H1 (cell line): ENCODE measurements around the gene AKAP9. TPM values are rescaled to one million over a fixed set of nuclear protein-coding genes. Genes with fewer than 3 reads are reported as not detected.

Experiments used
- CTCF ChIA-PET: fragments of 300-600 bp; sonication (Branson Sonifier 250); formaldehyde crosslinking; loops from one replicate; lab custom pipeline; 2021; ENCODE audit not compliant: partially characterized antibody; lab: Charles Lee
- POLR2A ChIA-PET: fragments of 300-600 bp; sonication (Branson Sonifier 250); formaldehyde crosslinking; loops from one replicate; lab custom pipeline; 2021; ENCODE audit warnings: inconsistent platforms; ENCODE audit not compliant: partially characterized antibody; lab: Charles Lee
- DNase-seq, 2 experiments: peaks; one replicate each; pipeline versions ENCODE4 v3.0.0 to v3.0.0-alpha.2; 2010 to 2022; ENCODE audit warnings: low spot score in 2 of 2, low read depth in 1 of 2, mixed read lengths in 1 of 2
- FAIRE-seq: peaks from 2 replicates; lab custom pipeline; 2011; peaks lifted over from hg19 to GRCh38; lab: Jason Lieb, UNC
- H2AFZ ChIP-seq: 2 replicates; pipeline ENCODE4 v1.8.1; 2012; ENCODE audit warnings: low read length, inconsistent platforms
- H2AK5ac ChIP-seq: 2 replicates; pipeline ENCODE4 v1.6.1; 2013; ENCODE audit warnings: low read depth, low read length
- H2BK120ac ChIP-seq: replicated peaks from 2 replicates; pipeline ENCODE3; 2013; ENCODE audit warnings: low read depth, low read length, inconsistent platforms
- H2BK12ac ChIP-seq: 2 replicates; pipeline ENCODE4 v1.6.1; 2013; ENCODE audit warnings: low read depth, low read length
- H2BK15ac ChIP-seq: 2 replicates; pipeline ENCODE4 v1.6.1; 2013; ENCODE audit warnings: low read length
- H2BK20ac ChIP-seq: 2 replicates; pipeline ENCODE4 v1.6.1; 2013; ENCODE audit warnings: low read length
- H2BK5ac ChIP-seq: 2 replicates; pipeline ENCODE4 v1.6.1; 2013; ENCODE audit warnings: low read depth, low read length
- H3K14ac ChIP-seq: 2 replicates; pipeline ENCODE4 v1.6.1; 2013; ENCODE audit warnings: inconsistent platforms; ENCODE audit not compliant: insufficient read length
- H3K18ac ChIP-seq: 2 replicates; pipeline ENCODE4 v1.6.1; 2013; ENCODE audit warnings: low read length; ENCODE audit errors: extremely low read depth
- H3K23ac ChIP-seq: 2 replicates; pipeline ENCODE4 v1.6.1; 2013; ENCODE audit warnings: inconsistent platforms; ENCODE audit not compliant: insufficient read length
- H3K23me2 ChIP-seq: 2 replicates; pipeline ENCODE4 v1.6.1; 2013; ENCODE audit warnings: low read depth, low read length
- H3K27ac ChIP-seq: 2 replicates; pipeline ENCODE4 v1.6.1; 2011; ENCODE audit warnings: low read depth, low read length, inconsistent platforms
- H3K27me3 ChIP-seq, 4 experiments: replicated peaks in 1 of 4; 1 replicate in 1 of 4; 2 replicates in 3 of 4; pipeline versions ENCODE4 v1.6.1 to v1.8.1; 2011 to 2013; ENCODE audit warnings: low read length in 3 of 4, mild to moderate bottlenecking in 3 of 4, inconsistent platforms in 2 of 4, mixed read lengths in 2 of 4, moderate library complexity in 1 of 4; ENCODE audit not compliant: control insufficient read depth in 3 of 4, insufficient read depth in 3 of 4; ENCODE audit errors: extremely low read depth in 1 of 4
- H3K36me3 ChIP-seq, 4 experiments: 2 replicates each; pipeline versions ENCODE4 v1.6.1 to v1.8.1; 2011 to 2013; ENCODE audit warnings: mild to moderate bottlenecking in 4 of 4, low read length in 3 of 4, moderate library complexity in 2 of 4, control low read depth in 1 of 4, inconsistent platforms in 1 of 4; ENCODE audit not compliant: insufficient read depth in 4 of 4, control insufficient read depth in 2 of 4
- H3K4ac ChIP-seq: replicated peaks from 2 replicates; pipeline ENCODE3; 2013; ENCODE audit warnings: low read length, low read depth, mixed read lengths, inconsistent platforms; ENCODE audit not compliant: insufficient read length
- H3K4me1 ChIP-seq, 4 experiments: replicated peaks in 1 of 4; 1 replicate in 1 of 4; 2 replicates in 3 of 4; pipeline versions ENCODE4 v1.6.1 to v1.8.1; 2011 to 2013; ENCODE audit warnings: low read length in 3 of 4, inconsistent platforms in 2 of 4, mixed read lengths in 1 of 4; ENCODE audit not compliant: insufficient read depth in 4 of 4, control insufficient read depth in 3 of 4
- H3K4me2 ChIP-seq, 2 experiments: 2 replicates each; pipeline versions ENCODE4 v1.6.1 to v1.8.1; 2011 to 2013; ENCODE audit warnings: low read depth in 2 of 2, low read length in 2 of 2, control low read depth in 1 of 2, inconsistent platforms in 1 of 2, mild to moderate bottlenecking in 1 of 2; ENCODE audit not compliant: insufficient read depth in 1 of 2
- H3K4me3 ChIP-seq, 4 experiments: fragments of 200-600, 300-600 bp in 1 of 4; sonication (generic), shearing (Covaris generic), sonication (Bioruptor Twin) in 1 of 4; 2 replicates each; pipeline versions ENCODE4 v1.5.1 to v1.8.1; 2011 to 2016; ENCODE audit warnings: low read length in 4 of 4, low read depth in 3 of 4, control low read depth in 2 of 4, inconsistent platforms in 2 of 4, mild to moderate bottlenecking in 2 of 4, mixed read lengths in 1 of 4, moderate library complexity in 1 of 4; ENCODE audit not compliant: insufficient read depth in 2 of 4; ENCODE audit errors: extremely low read depth in 1 of 4
- H3K56ac ChIP-seq: replicated peaks from 2 replicates; pipeline ENCODE3; 2013; ENCODE audit warnings: low read depth, mild to moderate bottlenecking, mixed read lengths, low read length, inconsistent platforms; ENCODE audit not compliant: insufficient read length
- H3K79me1 ChIP-seq: 2 replicates; pipeline ENCODE4 v1.6.1; 2013; ENCODE audit warnings: low read depth, low read length, control low read depth
- H3K79me2 ChIP-seq, 2 experiments: 2 replicates each; pipeline versions ENCODE4 v1.6.1 to v1.8.1; 2012 to 2013; ENCODE audit warnings: low read length in 2 of 2, mild to moderate bottlenecking in 2 of 2, inconsistent platforms in 1 of 2; ENCODE audit not compliant: insufficient read depth in 2 of 2, control insufficient read depth in 1 of 2
- H3K9ac ChIP-seq, 4 experiments: replicated peaks in 1 of 4; 1 replicate in 1 of 4; 2 replicates in 3 of 4; pipeline versions ENCODE4 v1.6.1 to v1.8.1; 2011 to 2013; ENCODE audit warnings: low read depth in 3 of 4, low read length in 3 of 4, control low read depth in 2 of 4, mild to moderate bottlenecking in 2 of 4, moderate library complexity in 2 of 4, inconsistent platforms in 1 of 4; ENCODE audit errors: extremely low read depth in 1 of 4
- H3K9me3 ChIP-seq, 2 experiments: 2 replicates each; pipeline versions ENCODE4 v1.6.1 to v1.8.1; 2012 to 2013; ENCODE audit warnings: mild to moderate bottlenecking in 2 of 2, moderate library complexity in 2 of 2, control low read depth in 1 of 2, inconsistent platforms in 1 of 2, low read depth in 1 of 2, low read length in 1 of 2, mixed read lengths in 1 of 2; ENCODE audit not compliant: insufficient read depth in 2 of 2
- H4K20me1 ChIP-seq, 2 experiments: replicated peaks in 1 of 2; 2 replicates each; pipeline versions ENCODE3 to v1.8.1; 2011 to 2013; ENCODE audit warnings: inconsistent platforms in 2 of 2, low read length in 2 of 2, mild to moderate bottlenecking in 1 of 2; ENCODE audit not compliant: insufficient read depth in 2 of 2, control insufficient read depth in 1 of 2
- H4K5ac ChIP-seq: 2 replicates; pipeline ENCODE4 v1.6.1; 2013; ENCODE audit warnings: low read length, low read depth, mixed read lengths, inconsistent platforms; ENCODE audit not compliant: insufficient read length
- H4K8ac ChIP-seq: 2 replicates; pipeline ENCODE4 v1.8.0; 2013; ENCODE audit warnings: mild to moderate bottlenecking, moderate library complexity, low read length, inconsistent platforms; ENCODE audit not compliant: insufficient read depth; ENCODE audit errors: extremely low read depth
- H4K91ac ChIP-seq: replicated peaks from 2 replicates; pipeline ENCODE3; 2013; ENCODE audit warnings: low read length, mixed read lengths, inconsistent platforms; ENCODE audit not compliant: insufficient read length
- ASH2L ChIP-seq: fragments of 200-600, 300-600 bp; sonication (generic); IDR thresholded peaks from one replicate; pipeline ENCODE4 v1.7.1; 2017; ENCODE audit warnings: low read length
- ATF3 ChIP-seq: IDR thresholded peaks from 2 replicates; pipeline ENCODE4 v1.6.1; 2011; ENCODE audit warnings: low read depth, mild to moderate bottlenecking, low read length; ENCODE audit not compliant: insufficient read depth
- BCL11A ChIP-seq, 2 experiments: IDR thresholded peaks; one replicate each; pipeline ENCODE4 v1.6.1; 2011; ENCODE audit warnings: low read depth in 2 of 2, low read length in 2 of 2, mild to moderate bottlenecking in 2 of 2
- CREB1 ChIP-seq: IDR thresholded peaks from 2 replicates; pipeline ENCODE4 v1.6.1; 2012; ENCODE audit warnings: inconsistent platforms
- HDAC2 ChIP-seq, 2 experiments: fragments of 300-600 bp in 1 of 2; sonication (generic) in 1 of 2; IDR thresholded peaks; 2 replicates each; pipeline ENCODE4 v1.6.1; 2011 to 2012; ENCODE audit warnings: low read depth in 2 of 2, low read length in 2 of 2, mild to moderate bottlenecking in 2 of 2, moderate library complexity in 2 of 2, borderline replicate concordance in 1 of 2, inconsistent platforms in 1 of 2
- HDAC6 ChIP-seq: IDR thresholded peaks from one replicate; pipeline ENCODE4 v1.7.1; 2012; ENCODE audit warnings: low read depth, mild to moderate bottlenecking, inconsistent platforms, low read length, moderate library complexity
- KDM5A ChIP-seq: fragments of 200-600 bp; IDR thresholded peaks from 2 replicates; pipeline ENCODE4 v1.7.1; 2012; ENCODE audit warnings: mild to moderate bottlenecking, low read length, inconsistent platforms, mixed read lengths
- NRF1 ChIP-seq: IDR thresholded peaks from 2 replicates; pipeline ENCODE4 v1.6.1; 2011; ENCODE audit warnings: mild to moderate bottlenecking, low read depth, low read length, improper control_type of control experiment
- POLR2AphosphoS5 ChIP-seq: IDR thresholded peaks from 2 replicates; pipeline ENCODE4 v1.6.1; 2011; ENCODE audit warnings: low read depth, low read length
- SIN3A ChIP-seq, 2 experiments: IDR thresholded peaks in 1 of 2; conservative IDR thresholded peaks in 1 of 2; 2 replicates each; pipeline ENCODE4 v1.6.1; 2011 to 2012; ENCODE audit warnings: low read length in 2 of 2, improper control_type of control experiment in 1 of 2, low read depth in 1 of 2, mild to moderate bottlenecking in 1 of 2
- SIX5 ChIP-seq: IDR thresholded peaks from 2 replicates; pipeline ENCODE4 v1.6.1; 2011; ENCODE audit warnings: mild to moderate bottlenecking, low read depth, low read length
- TAF1 ChIP-seq: IDR thresholded peaks from 2 replicates; pipeline ENCODE4 v1.6.1; 2011; ENCODE audit warnings: mild to moderate bottlenecking, low read depth, low read length
- TBP ChIP-seq: IDR thresholded peaks from 2 replicates; pipeline ENCODE4 v1.6.1; 2011; ENCODE audit warnings: low read depth, low read length, improper control_type of control experiment
- YY1 ChIP-seq: IDR thresholded peaks from 2 replicates; pipeline ENCODE4 v1.6.1; 2011; ENCODE audit warnings: low read depth, mild to moderate bottlenecking, low read length
- WGBS, 2 experiments: shearing (Covaris generic) in 1 of 2; methylation state at CpG; one replicate each; pipeline versions ENCODE4 v1.1.6 to v1.1.7; 2013 to 2015; ENCODE audit warnings: low lambda C conversion rate in 2 of 2, mixed read lengths in 2 of 2, inconsistent platforms in 1 of 2, low coverage in 1 of 2, missing lambda C conversion rate in 1 of 2; ENCODE audit not compliant: insufficient replicate concordance in 2 of 2, insufficient coverage in 1 of 2, insufficient read length in 1 of 2; ENCODE audit errors: extremely low coverage in 1 of 2, missing lambda C conversion rate in 1 of 2; 5-methylcytosine and 5-hydroxymethylcytosine counted together
- polyA plus RNA-seq, 7 experiments: library from polyadenylated mRNA; depleted of rRNA in 3 of 7; stranded (reverse) in 5 of 7; unstranded in 2 of 7; fragments of >200 nt in 5 of 7; fragments of 200-250 nt in 2 of 7; gene quantifications; 1 replicate in 5 of 7; 2 replicates in 1 of 7; 4 replicates in 1 of 7; pipeline versions ENCODE4 v1.2.1 to v1.2.3, GENCODE V29; 2011 to 2013; ENCODE audit warnings: missing spikeins in 2 of 7, mixed read lengths in 2 of 7
- total RNA-seq: library from RNA; stranded (reverse); fragmentation: NEBNext Ultra II Directional; extraction: Animal tissue kit (Norgen Biotek cat#: 25700); gene quantifications from 2 replicates; pipeline ENCODE4 v1.2.1, GENCODE V29; 2021
- TF ChIP-seq, protein P1 (sequence below): IDR thresholded peaks from 2 replicates; pipeline ENCODE4 v1.6.1; 2012; ENCODE audit warnings: inconsistent platforms

Gene AKAP9
- total and polyA plus RNA-seq, 2 of the 8 experiments (the other 6 are each of a cell fraction or from before 2014, with no cell fraction given): 6.2 to 26.3 TPM

GRCh38 chr7:92044940-92045339 is 104.3 kb downstream of the AKAP9 start:
- Histone ChIP-seq H3K79me2 (no peaks in the 10 kb centered on the region), H2BK15ac (no peak overlapping the region), H3K27ac (no peak overlapping the region), H3K27me3 (no peaks in the 10 kb centered on the region), H4K5ac (no peak overlapping the region), H3K4me2 (no peak overlapping the region), H3K56ac (no peak overlapping the region), H2BK120ac (no peak overlapping the region), H4K91ac (no peak overlapping the region), H4K20me1 (no peaks in the 10 kb centered on the region), H3K4me1 (no peaks in the 10 kb centered on the region), H2BK20ac (no peak overlapping the region), H2BK5ac (no peak overlapping the region), H3K79me1 (no peaks in the 10 kb centered on the region), H3K23me2 (no peaks in the 10 kb centered on the region), H3K4ac (no peak overlapping the region), H3K18ac (no peak overlapping the region), H2BK12ac (no peak overlapping the region), H2AFZ (no peak overlapping the region), H3K36me3 (peaks cover 0 to 36% (median 5%) of the 10 kb centered on the region in 4 experiments; a peak in 2 of 8 replicates), H3K23ac (no peak overlapping the region), H2AK5ac (no peak overlapping the region), H4K8ac (no peak overlapping the region), H3K9me3 (no peaks in the 10 kb centered on the region), H3K9ac (no peak overlapping the region), H3K14ac (no peak overlapping the region), H3K4me3 (no peak overlapping the region)
- no peak for DNase-seq
- no peak for FAIRE-seq
- WGBS, 2 experiments: 89% methylated on average over 1 of the region's 1 CpG; no CpG with 5 or more reads in 1 of the 2 experiments
- POLR2A ChIA-PET: no interaction called here
- CTCF ChIA-PET: interaction anchor here (0.9 kb wide), 1 partner anchor 11 kb away, joined by 3 read pairs; no protein-coding TSS in a partner anchor
- TF ChIP-seq HDAC2 (IDR thresholded peaks at IDR 0.05; ENCODE audit: borderline replicate concordance in 1 of 2, low read depth in 2 of 2, low read length in 2 of 2) (no peak), BCL11A (IDR thresholded peaks at IDR 0.05; ENCODE audit: low read depth in 2 of 2, low read length in 2 of 2) (no peak), POLR2AphosphoS5 (no peak), KDM5A (no peak), TAF1 (no peak), CREB1 (no peak), SIX5 (no peak), TBP (no peak), SIN3A (conservative IDR thresholded peaks at IDR 0.05 in 1 of 2, IDR thresholded peaks at IDR 0.05 in 1 of 2; ENCODE audit: low read depth in 1 of 2, low read length in 2 of 2) (no peak), HDAC6 (no peak), ATF3 (no peak), NRF1 (no peak), ASH2L (no peak), YY1 (no peak)
- TF ChIP-seq, protein P1, sequence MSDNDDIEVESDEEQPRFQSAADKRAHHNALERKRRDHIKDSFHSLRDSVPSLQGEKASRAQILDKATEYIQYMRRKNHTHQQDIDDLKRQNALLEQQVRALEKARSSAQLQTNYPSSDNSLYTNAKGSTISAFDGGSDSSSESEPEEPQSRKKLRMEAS: no peak
